NCI-H1436 treated with DMSO at 0.1 percent for 48 hours (cell line): ENCODE data around the gene GTF2A1.

ENCODE experiments used
- DNase-seq: peaks from one replicate; lab custom pipeline; 2025; lab: John Stamatoyannopoulos, UW

Gene GTF2A1

GRCh38 chr14:81133400-81133799 lies 87.4 kb downstream of the GTF2A1 start:
- DNase-seq, result no peak

GRCh38 chr14:81132468-81132867 lies 88.3 kb downstream of the GTF2A1 start:
- no peak for DNase-seq

- no peak for DNase-seq
These were observed 91.5 kb downstream of the GTF2A1 start for GRCh38 chr14:81129242-81129641.

GRCh38 chr14:81127785-81128184 lies 93.0 kb downstream of the GTF2A1 start:
- no peak for DNase-seq

- DNase-seq, result no peak
These were observed 95.2 kb downstream of the GTF2A1 start for GRCh38 chr14:81125536-81125935.
